H9 (cell line): ENCODE results near the gene PHF21B. TPM values are rescaled to one million over a fixed set of nuclear protein-coding genes. Genes with fewer than 3 reads are reported as not detected.

Source experiments
- DNase-seq: peaks from one replicate; pipeline ENCODE4 v3.0.0-alpha.2; 2017
- H2AFZ ChIP-seq: one replicate; pipeline ENCODE4 v1.6.1; 2013; ENCODE audit warnings: mild to moderate bottlenecking, low read length, control low read depth, moderate library complexity
- H2AK5ac ChIP-seq: 2 replicates; pipeline ENCODE4 v1.6.1; 2013; ENCODE audit warnings: low read length, control low read depth, mixed read lengths; ENCODE audit not compliant: insufficient read length
- H2BK120ac ChIP-seq: one replicate; pipeline ENCODE4 v1.6.1; 2013; ENCODE audit warnings: low read depth, mild to moderate bottlenecking, low read length, control low read depth, inconsistent platforms; ENCODE audit not compliant: poor library complexity, severe bottlenecking
- H2BK12ac ChIP-seq: 2 replicates; pipeline ENCODE4 v1.6.1; 2013; ENCODE audit warnings: low read length, control low read depth, mixed read lengths, low read depth; ENCODE audit not compliant: insufficient read length
- H2BK15ac ChIP-seq: 2 replicates; pipeline ENCODE4 v1.6.1; 2013; ENCODE audit warnings: low read depth, low read length, control low read depth
- H2BK20ac ChIP-seq: one replicate; pipeline ENCODE4 v1.6.1; 2013; ENCODE audit warnings: low read depth, mild to moderate bottlenecking, low read length, control low read depth, inconsistent platforms; ENCODE audit not compliant: poor library complexity, severe bottlenecking
- H2BK5ac ChIP-seq: 2 replicates; pipeline ENCODE4 v1.6.1; 2013; ENCODE audit warnings: low read length, control low read depth, mixed read lengths; ENCODE audit not compliant: insufficient read length
- H3K14ac ChIP-seq: 2 replicates; pipeline ENCODE4 v1.6.1; 2013; ENCODE audit warnings: low read length, control low read depth; ENCODE audit not compliant: insufficient read depth
- H3K18ac ChIP-seq: 2 replicates; pipeline ENCODE4 v1.6.1; 2013; ENCODE audit warnings: low read depth, mild to moderate bottlenecking, mixed read lengths, low read length, control low read depth; ENCODE audit not compliant: insufficient read length
- H3K23ac ChIP-seq: 2 replicates; pipeline ENCODE4 v1.6.1; 2013; ENCODE audit warnings: low read length, control low read depth, mixed read lengths, low read depth; ENCODE audit not compliant: insufficient read length
- H3K23me2 ChIP-seq: 2 replicates; pipeline ENCODE4 v1.6.1; 2013; ENCODE audit warnings: low read depth, mild to moderate bottlenecking, mixed read lengths, low read length, control low read depth; ENCODE audit not compliant: insufficient read length, poor library complexity, severe bottlenecking
- H3K27ac ChIP-seq: 2 replicates; pipeline ENCODE4 v1.5.1; 2013; ENCODE audit warnings: low read length, control low read depth, mixed read lengths, low read depth; ENCODE audit not compliant: insufficient read length
- H3K27me3 ChIP-seq: 2 replicates; pipeline ENCODE4 v1.6.1; 2013; ENCODE audit warnings: low read length, control low read depth, inconsistent platforms; ENCODE audit not compliant: insufficient read depth
- H3K4ac ChIP-seq: 2 replicates; pipeline ENCODE4 v1.6.1; 2013; ENCODE audit warnings: low read depth, mild to moderate bottlenecking, control low read depth, inconsistent platforms, low read length, moderate library complexity
- H3K4me1 ChIP-seq: 2 replicates; pipeline ENCODE4 v1.6.1; 2013; ENCODE audit warnings: low read length, control low read depth, inconsistent platforms; ENCODE audit not compliant: insufficient read depth
- H3K4me2 ChIP-seq: 2 replicates; pipeline ENCODE4 v1.6.1; 2013; ENCODE audit warnings: low read length, control low read depth, mixed read lengths; ENCODE audit not compliant: insufficient read length, insufficient read depth
- H3K56ac ChIP-seq: 2 replicates; pipeline ENCODE4 v1.6.1; 2013; ENCODE audit warnings: low read depth, mild to moderate bottlenecking, mixed read lengths, low read length, control low read depth; ENCODE audit not compliant: insufficient read length
- H3K79me1 ChIP-seq: 2 replicates; pipeline ENCODE4 v1.6.1; 2013; ENCODE audit warnings: low read depth, mild to moderate bottlenecking, moderate library complexity, low read length, control low read depth, inconsistent platforms; ENCODE audit not compliant: insufficient read depth, poor library complexity, severe bottlenecking
- H3K79me2 ChIP-seq: 2 replicates; pipeline ENCODE4 v1.6.1; 2013; ENCODE audit warnings: low read length, control low read depth, inconsistent platforms; ENCODE audit not compliant: insufficient read depth
- H3K9ac ChIP-seq: 2 replicates; pipeline ENCODE4 v1.6.1; 2013; ENCODE audit warnings: low read length, control low read depth, mixed read lengths; ENCODE audit not compliant: insufficient read length; ENCODE audit errors: extremely low read depth
- H3K9me3 ChIP-seq: one replicate; pipeline ENCODE4 v1.6.1; 2013; ENCODE audit warnings: low read depth, low read length, inconsistent platforms; ENCODE audit not compliant: control insufficient read depth
- H3T11ph ChIP-seq: one replicate; pipeline ENCODE4 v1.6.1; 2013; ENCODE audit warnings: mild to moderate bottlenecking, low read length, control low read depth, inconsistent platforms
- H4K20me1 ChIP-seq: one replicate; pipeline ENCODE4 v1.6.1; 2013; ENCODE audit not compliant: control insufficient read depth, insufficient read length, insufficient read depth
- H4K5ac ChIP-seq: 2 replicates; pipeline ENCODE4 v1.6.1; 2013; ENCODE audit warnings: low read depth, mild to moderate bottlenecking, mixed read lengths, low read length, control low read depth; ENCODE audit not compliant: insufficient read length
- H4K8ac ChIP-seq: replicated peaks from 2 replicates; pipeline ENCODE4 v1.6.1; 2013; ENCODE audit warnings: low read length, control low read depth, mixed read lengths, low read depth; ENCODE audit not compliant: insufficient read length
- H4K91ac ChIP-seq: 2 replicates; pipeline ENCODE4 v1.6.1; 2013; ENCODE audit warnings: low read depth, mild to moderate bottlenecking, moderate library complexity, mixed read lengths, low read length, control low read depth; ENCODE audit not compliant: insufficient read length
- H3K27ac Mint-ChIP-seq, 3 experiments: 2 replicates in 2 of 3; 3 replicates in 1 of 3; pipeline ENCODE4 v1.8.0; 2020 to 2021; ENCODE audit warnings: mixed read lengths in 3 of 3, mild to moderate bottlenecking in 1 of 3, moderate library complexity in 1 of 3
- H3K27me3 Mint-ChIP-seq: 2 replicates; pipeline ENCODE4 v1.8.0; 2021; ENCODE audit warnings: low read depth, mild to moderate bottlenecking, moderate library complexity, mixed read lengths
- H3K36me3 Mint-ChIP-seq, 3 experiments: 2 replicates in 2 of 3; 3 replicates in 1 of 3; pipeline ENCODE4 v1.8.0; 2020 to 2021; ENCODE audit warnings: low read depth in 3 of 3, mixed read lengths in 3 of 3; ENCODE audit not compliant: insufficient read depth in 1 of 3
- H3K4me1 Mint-ChIP-seq, 2 experiments: 2 replicates each; pipeline ENCODE4 v1.8.0; 2020; ENCODE audit warnings: mixed read lengths in 2 of 2
- H3K4me3 Mint-ChIP-seq, 2 experiments: 2 replicates in 1 of 2; 3 replicates in 1 of 2; pipeline ENCODE4 v1.8.0; 2020 to 2021; ENCODE audit warnings: mild to moderate bottlenecking in 2 of 2, mixed read lengths in 2 of 2, moderate library complexity in 1 of 2
- H3K9me3 Mint-ChIP-seq, 2 experiments: 2 replicates in 1 of 2; 3 replicates in 1 of 2; pipeline ENCODE4 v1.8.0; 2020; ENCODE audit warnings: mild to moderate bottlenecking in 2 of 2, mixed read lengths in 2 of 2, moderate library complexity in 1 of 2
- WGBS: extraction: QIAGEN DNeasy Blood & Tissue Kit; methylation state at CpG from one replicate; pipeline ENCODE4 v1.1.7; 2013; ENCODE audit warnings: missing lambda C conversion rate, low lambda C conversion rate, mixed read lengths; ENCODE audit not compliant: insufficient read length; ENCODE audit errors: extremely low coverage; 5-methylcytosine and 5-hydroxymethylcytosine counted together
- total RNA-seq: library from RNA; stranded (reverse); gene quantifications from 2 replicates; pipeline ENCODE4 v1.2.1, GENCODE V29; 2021
- TF ChIP-seq, protein P1 (sequence below): fragments of 200-600 bp; sonication (generic); conservative IDR thresholded peaks from 3 replicates; pipeline ENCODE4 v1.8.0; 2021; ENCODE audit warnings: antibody characterized with exemption, mild to moderate bottlenecking

PHF21B gene
- total RNA-seq, 1 experiment from 2014 or later, result 60.3 TPM

DNA sequence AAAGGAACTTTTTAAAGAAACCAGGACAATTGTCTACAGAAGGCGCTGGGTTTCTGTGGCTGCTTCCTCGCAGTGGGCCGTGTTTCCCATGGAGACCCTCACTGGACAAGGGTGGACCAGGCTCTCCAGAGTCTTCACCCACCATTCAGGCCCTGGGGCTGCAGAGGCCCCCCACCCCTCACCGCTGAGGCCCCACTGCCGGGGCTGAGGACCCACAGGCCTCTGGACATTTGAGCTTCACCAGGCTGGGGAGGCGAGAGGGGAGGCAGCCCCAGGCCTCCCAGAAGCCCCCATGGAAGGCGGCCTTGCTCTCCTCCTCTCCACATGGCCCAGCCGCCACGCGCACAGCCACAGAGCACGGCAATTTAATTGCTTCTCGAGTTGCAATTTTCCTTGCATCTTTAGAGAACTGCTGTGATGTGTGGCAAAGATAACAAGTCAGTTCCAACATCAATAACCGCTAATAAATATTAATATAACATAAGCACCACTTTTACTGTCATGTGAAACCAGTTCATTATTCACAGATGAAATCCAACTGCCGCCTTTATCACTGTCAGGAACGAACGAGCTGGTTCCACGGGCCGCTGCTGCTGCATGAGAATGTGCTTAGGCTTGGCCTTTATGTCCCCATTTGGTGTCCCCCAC, 81.0 kb downstream of the PHF21B start:
- peaks cover 18 to 40% (median 23%) of the 10 kb centered on the region in 3 experiments for H3K36me3 Mint-ChIP-seq
- no peaks in the 10 kb centered on the region; the same call in 1 of the 2 replicates for H3K27me3 Mint-ChIP-seq

More for the DNA sequence above, 81.0 kb downstream of the PHF21B start:
- Mint-ChIP-seq H3K27ac (peak overlapping the region in 2 of 3 experiments; percentile 34 to 63; a peak in 1 of 7 replicates), H3K4me3 (no peak overlapping the region), H3K9me3 (peaks cover 0 to 8% of the 10 kb centered on the region in 2 experiments; a peak in 3 of 5 replicates), H3K4me1 (peaks cover 8 to 15% of the 10 kb centered on the region in 2 experiments; a peak in 3 of 4 replicates)
- H2BK20ac ChIP-seq, result no peak overlapping the region
- H2AK5ac ChIP-seq, result no peak overlapping the region
- no CpG with 5 or more reads among the region's 18 CpGs for WGBS
- no peak overlapping the region for H2BK12ac ChIP-seq
- no peak overlapping the region for H3K56ac ChIP-seq
- no peak overlapping the region for H3K4ac ChIP-seq
- H3K9me3 ChIP-seq, result no peaks in the 10 kb centered on the region
- no peak overlapping the region for H4K91ac ChIP-seq
- no peak overlapping the region for H3K27ac ChIP-seq
- no peaks in the 10 kb centered on the region for H3K27me3 ChIP-seq
- no peaks in the 10 kb centered on the region for H3K23me2 ChIP-seq
- H4K20me1 ChIP-seq, result no peaks in the 10 kb centered on the region
- no peak overlapping the region for H3K23ac ChIP-seq
- TF ChIP-seq, protein P1, sequence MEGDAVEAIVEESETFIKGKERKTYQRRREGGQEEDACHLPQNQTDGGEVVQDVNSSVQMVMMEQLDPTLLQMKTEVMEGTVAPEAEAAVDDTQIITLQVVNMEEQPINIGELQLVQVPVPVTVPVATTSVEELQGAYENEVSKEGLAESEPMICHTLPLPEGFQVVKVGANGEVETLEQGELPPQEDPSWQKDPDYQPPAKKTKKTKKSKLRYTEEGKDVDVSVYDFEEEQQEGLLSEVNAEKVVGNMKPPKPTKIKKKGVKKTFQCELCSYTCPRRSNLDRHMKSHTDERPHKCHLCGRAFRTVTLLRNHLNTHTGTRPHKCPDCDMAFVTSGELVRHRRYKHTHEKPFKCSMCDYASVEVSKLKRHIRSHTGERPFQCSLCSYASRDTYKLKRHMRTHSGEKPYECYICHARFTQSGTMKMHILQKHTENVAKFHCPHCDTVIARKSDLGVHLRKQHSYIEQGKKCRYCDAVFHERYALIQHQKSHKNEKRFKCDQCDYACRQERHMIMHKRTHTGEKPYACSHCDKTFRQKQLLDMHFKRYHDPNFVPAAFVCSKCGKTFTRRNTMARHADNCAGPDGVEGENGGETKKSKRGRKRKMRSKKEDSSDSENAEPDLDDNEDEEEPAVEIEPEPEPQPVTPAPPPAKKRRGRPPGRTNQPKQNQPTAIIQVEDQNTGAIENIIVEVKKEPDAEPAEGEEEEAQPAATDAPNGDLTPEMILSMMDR, result no peak
- H3K18ac ChIP-seq, result no peak overlapping the region
- no peak for DNase-seq
- H2BK5ac ChIP-seq, result no peak overlapping the region
- H3K79me1 ChIP-seq, result no peaks in the 10 kb centered on the region
- no peak overlapping the region for H3K4me2 ChIP-seq
- no peak overlapping the region for H2AFZ ChIP-seq
- no peak overlapping the region for H2BK120ac ChIP-seq
- H3T11ph ChIP-seq, result no peak overlapping the region
- no peak overlapping the region for H4K8ac ChIP-seq
- H3K79me2 ChIP-seq, result no peaks in the 10 kb centered on the region
- H3K9ac ChIP-seq, result no peak overlapping the region
- no peak overlapping the region for H2BK15ac ChIP-seq
- no peaks in the 10 kb centered on the region for H3K4me1 ChIP-seq
- H4K5ac ChIP-seq, result no peak overlapping the region
- H3K14ac ChIP-seq, result no peak overlapping the region
